NCI-H226 (cell line): ENCODE data around the gene SATB2.

ENCODE experiments used
- DNase-seq: peaks from one replicate; pipeline ENCODE4 v3.0.0-alpha.2; 2015

The SATB2 gene

GRCh38 chr2:199449455-199449854, 8.3 kb downstream of the SATB2 start:
- no peak for DNase-seq

DNA sequence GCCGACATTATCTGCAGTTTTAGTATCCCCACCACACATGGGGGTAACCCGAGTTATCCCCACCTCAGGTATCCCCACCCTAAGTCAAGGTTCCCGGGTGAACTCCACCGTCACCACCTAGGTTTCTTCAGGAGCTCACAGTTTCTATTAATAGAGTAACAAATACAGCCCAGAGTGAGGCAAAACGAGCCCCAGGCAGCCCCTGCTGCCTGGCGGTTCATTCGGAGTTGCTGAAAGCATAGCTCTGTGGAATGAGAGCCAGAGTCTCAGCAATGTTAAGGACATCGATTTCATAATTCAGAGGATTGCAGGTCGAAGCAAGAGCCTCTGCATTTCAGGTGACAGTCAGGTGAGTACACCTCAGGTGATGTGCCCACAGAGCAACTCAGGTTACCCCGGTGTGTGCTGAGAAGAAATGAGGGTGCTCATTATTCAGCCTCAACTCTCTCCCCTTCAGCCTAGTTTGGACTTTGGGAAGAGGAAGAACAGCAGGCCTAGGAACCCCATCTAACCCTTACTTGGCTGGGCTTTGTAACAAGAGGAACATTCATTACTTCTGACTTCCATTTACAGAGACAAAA, 10.7 kb downstream of the SATB2 start:
- no peak for DNase-seq

GRCh38 chr2:199444749-199445148, 13.0 kb downstream of the SATB2 start:
- no peak for DNase-seq

GRCh38 chr2:199443589-199444130, 14.1 kb downstream of the SATB2 start:
- DNase-seq = no peak

DNA sequence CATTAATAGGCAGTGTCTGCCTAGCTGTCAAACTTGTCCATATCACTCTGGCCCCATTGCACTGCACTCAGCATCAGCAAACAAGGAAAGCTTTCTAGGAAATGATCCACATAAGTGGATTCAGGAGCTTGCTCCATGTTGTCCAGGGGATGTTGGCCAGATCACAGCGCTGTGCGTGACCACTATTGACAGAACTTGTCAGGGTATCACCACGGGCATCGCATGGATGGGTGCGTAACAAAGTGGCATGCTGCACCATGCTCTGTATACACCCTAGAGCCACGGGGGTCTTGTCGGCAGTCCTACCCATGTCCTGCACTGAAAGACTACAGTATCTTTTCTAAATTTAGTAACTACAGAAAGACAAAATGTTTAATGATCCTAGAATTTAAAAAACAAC, 15.6 kb downstream of the SATB2 start:
- no peak for DNase-seq

GRCh38 chr2:199441759-199442158, 16.0 kb downstream of the SATB2 start:
- DNase-seq = no peak

- no peak for DNase-seq
These were observed 17.6 kb downstream of the SATB2 start for GRCh38 chr2:199440118-199440517.

- DNase-seq = no peak
These were observed 18.2 kb downstream of the SATB2 start for GRCh38 chr2:199439542-199439941.

DNA sequence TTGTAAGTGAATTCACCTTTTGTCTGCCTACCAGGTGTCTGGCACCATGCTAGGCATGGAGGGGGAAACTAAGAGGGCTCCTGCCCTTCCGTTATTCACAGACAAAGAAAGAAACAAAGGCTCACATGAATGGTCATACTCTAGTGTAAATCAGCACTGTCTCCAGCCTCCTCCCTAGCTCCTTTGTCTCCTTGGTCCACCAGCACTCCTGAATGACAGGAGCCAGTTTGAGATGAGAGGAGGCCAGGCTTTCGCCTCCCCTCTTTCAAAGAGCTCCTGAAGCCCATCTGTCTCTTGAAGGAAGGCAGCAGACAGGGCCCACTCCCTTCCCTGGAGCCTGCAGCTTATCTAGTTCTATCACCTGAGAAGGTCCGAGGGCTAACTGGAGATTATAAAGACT, 18.7 kb downstream of the SATB2 start:
- no peak for DNase-seq

GRCh38 chr2:199434555-199434954, 23.2 kb downstream of the SATB2 start:
- no peak for DNase-seq

GRCh38 chr2:199433204-199433832, 24.4 kb downstream of the SATB2 start:
- DNase-seq = no peak

- peak; percentile 33 for DNase-seq
These were observed 26.0 kb downstream of the SATB2 start for GRCh38 chr2:199431746-199432213.

GRCh38 chr2:199430214-199430613, 27.5 kb downstream of the SATB2 start:
- no peak for DNase-seq

- no peak for DNase-seq
These were observed 29.4 kb downstream of the SATB2 start for GRCh38 chr2:199428291-199428690.

DNA sequence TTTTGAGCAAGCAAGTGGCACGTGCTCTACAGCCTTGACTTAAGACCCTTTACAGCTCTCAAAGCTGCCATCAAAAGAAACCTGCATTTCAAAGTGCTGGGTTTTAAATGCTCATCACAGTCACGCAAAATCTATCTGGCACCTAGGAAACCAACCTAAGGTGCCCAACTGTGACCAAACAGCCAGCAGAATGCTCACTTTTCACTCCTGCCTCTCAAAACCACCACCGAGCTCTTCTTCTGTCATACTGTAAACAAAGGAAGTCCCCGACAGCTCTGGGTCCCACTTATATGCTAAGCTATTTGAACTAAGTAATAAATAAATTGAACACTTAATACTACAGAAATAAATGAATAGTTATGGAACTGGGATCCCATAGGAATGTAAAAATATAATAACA, 33.6 kb downstream of the SATB2 start:
- no peak for DNase-seq

DNA sequence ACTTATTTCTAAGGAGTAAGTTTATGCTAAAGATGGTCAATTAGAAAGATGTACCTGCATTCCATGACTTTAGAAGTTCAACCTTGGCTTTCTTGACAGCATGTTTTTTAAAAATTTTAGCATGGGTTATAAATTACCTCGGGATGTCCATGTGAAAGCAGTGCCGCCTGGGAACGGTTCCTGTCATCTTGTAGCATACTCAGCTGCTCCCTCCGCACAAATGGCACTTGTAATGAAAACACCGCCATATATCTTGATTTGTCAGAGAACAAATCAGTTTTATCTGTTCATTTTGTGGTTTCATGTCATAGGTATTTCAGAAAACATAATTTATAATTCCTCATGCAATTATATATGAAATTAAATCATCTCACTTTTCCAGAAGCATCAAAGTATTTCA, 38.3 kb downstream of the SATB2 start:
- no peak for DNase-seq

DNA sequence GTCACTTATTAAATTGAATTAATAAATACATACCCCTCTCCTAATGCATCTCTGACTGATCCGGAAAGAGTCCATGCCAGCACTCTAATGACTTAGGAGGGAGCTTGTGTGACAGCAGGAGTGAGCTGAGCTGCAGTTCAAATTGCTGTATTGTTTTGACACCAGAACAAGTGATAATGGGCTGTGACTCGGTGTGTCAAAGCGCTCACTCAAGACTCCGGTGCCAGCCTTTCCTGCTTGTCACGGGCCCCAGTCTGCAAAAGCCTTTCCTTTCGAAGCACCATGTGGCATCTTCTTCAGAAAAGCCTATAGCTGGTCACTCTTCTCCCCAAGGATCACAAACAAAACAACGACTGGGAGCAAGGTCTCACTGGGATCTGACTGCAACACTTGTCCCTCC, 43.3 kb downstream of the SATB2 start:
- DNase-seq = no peak

DNA sequence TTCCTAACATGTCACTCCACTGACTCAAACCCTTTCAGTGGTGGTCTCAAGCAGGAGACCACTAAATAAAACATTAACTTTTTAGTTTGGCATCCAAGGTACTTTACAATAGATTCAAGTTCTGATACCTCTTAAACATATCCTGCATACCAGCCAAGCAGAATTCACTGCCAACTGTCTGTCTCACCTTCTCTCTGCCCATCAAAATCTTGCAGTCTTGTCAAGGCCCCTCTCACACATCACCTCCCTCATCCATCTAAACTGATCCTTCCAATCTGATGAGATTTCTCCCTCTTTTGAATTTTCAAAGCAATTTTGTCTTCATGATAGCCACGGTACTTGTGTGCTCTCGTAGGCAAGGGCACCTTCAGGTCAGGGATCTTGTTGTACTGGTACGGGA, 43.7 kb downstream of the SATB2 start:
- no peak for DNase-seq

- DNase-seq = no peak
These were observed 47.8 kb downstream of the SATB2 start for GRCh38 chr2:199409759-199410529.

DNA sequence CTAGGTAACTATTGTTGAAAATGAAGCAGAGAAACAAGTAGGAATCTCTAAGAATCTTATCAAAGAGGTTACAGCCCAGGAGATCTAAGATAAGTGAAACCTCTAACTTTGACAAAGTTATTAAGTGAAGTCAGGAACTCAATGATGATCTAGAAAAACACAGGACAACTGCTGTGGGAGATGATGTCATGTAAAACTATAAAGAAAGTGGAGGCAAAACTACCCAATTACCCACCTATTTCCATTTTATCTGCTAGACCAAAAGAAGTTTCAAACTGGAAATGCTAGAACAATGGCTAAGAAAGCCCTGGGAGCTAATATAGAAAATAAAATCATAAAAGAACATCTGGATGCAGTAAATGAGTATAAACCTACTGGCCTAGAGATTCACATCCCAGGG, 50.3 kb downstream of the SATB2 start:
- no peak for DNase-seq

- DNase-seq = no peak
These were observed 52.5 kb downstream of the SATB2 start for GRCh38 chr2:199405241-199405640.

- no peak for DNase-seq
These were observed 52.9 kb downstream of the SATB2 start for GRCh38 chr2:199404841-199405240.

- peak; percentile 4 for DNase-seq
These were observed 62.4 kb downstream of the SATB2 start for GRCh38 chr2:199395311-199395710.

GRCh38 chr2:199392363-199392762, 65.4 kb downstream of the SATB2 start:
- DNase-seq = no peak
